ENCODE measurements around the gene EPB41L2. TPM values are rescaled to one million over a fixed set of nuclear protein-coding genes. Genes with fewer than 3 reads are reported as not detected.

The EPB41L2 gene
- total RNA-seq, 4 donors from 2014 or later: 58.8 to 105 (median 81.3) TPM

DNA sequence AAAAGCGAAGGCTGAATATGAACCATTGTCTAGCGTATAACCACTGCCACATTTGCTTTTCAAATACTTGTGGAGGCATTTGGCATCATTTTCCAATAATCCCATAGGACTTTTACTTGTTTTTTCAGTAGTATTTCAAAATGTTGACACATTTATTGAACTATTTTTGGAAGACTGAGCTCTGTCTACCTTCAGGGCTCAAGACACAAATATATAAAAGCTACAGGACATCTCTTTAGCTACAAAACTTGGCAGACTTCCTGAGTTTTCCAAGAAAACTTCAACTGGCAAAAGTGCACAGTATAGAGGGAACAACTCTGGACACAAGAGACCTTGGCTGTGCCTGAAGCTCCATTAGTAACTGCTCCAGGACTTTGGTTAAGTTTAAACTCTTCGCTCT is 13.4 kb downstream of the EPB41L2 start:
- no peak overlapping the region for H3K4me3 ChIP-seq (replicated peaks in 1 of 3)
- DNase-seq: no peak
- no peak overlapping the region for H3K27ac ChIP-seq
- TF ChIP-seq POLR2A (IDR thresholded peaks at IDR 0.05): no peak
- TF ChIP-seq, protein P1, sequence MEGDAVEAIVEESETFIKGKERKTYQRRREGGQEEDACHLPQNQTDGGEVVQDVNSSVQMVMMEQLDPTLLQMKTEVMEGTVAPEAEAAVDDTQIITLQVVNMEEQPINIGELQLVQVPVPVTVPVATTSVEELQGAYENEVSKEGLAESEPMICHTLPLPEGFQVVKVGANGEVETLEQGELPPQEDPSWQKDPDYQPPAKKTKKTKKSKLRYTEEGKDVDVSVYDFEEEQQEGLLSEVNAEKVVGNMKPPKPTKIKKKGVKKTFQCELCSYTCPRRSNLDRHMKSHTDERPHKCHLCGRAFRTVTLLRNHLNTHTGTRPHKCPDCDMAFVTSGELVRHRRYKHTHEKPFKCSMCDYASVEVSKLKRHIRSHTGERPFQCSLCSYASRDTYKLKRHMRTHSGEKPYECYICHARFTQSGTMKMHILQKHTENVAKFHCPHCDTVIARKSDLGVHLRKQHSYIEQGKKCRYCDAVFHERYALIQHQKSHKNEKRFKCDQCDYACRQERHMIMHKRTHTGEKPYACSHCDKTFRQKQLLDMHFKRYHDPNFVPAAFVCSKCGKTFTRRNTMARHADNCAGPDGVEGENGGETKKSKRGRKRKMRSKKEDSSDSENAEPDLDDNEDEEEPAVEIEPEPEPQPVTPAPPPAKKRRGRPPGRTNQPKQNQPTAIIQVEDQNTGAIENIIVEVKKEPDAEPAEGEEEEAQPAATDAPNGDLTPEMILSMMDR (IDR thresholded peaks at IDR 0.05): no peak
- 81 to 86% methylated on average over 3 of the region's 3 CpGs for whole genome bisulfite sequencing, 2 donors
- no peaks in the 10 kb centered on the region for H3K4me1 ChIP-seq
- no peaks in the 10 kb centered on the region for H3K9me3 ChIP-seq
- no peaks in the 10 kb centered on the region for H3K36me3 ChIP-seq
- intact Hi-C loops (cut with DNase I): no loop called here
- no peaks in the 10 kb centered on the region for H3K27me3 ChIP-seq

DNA sequence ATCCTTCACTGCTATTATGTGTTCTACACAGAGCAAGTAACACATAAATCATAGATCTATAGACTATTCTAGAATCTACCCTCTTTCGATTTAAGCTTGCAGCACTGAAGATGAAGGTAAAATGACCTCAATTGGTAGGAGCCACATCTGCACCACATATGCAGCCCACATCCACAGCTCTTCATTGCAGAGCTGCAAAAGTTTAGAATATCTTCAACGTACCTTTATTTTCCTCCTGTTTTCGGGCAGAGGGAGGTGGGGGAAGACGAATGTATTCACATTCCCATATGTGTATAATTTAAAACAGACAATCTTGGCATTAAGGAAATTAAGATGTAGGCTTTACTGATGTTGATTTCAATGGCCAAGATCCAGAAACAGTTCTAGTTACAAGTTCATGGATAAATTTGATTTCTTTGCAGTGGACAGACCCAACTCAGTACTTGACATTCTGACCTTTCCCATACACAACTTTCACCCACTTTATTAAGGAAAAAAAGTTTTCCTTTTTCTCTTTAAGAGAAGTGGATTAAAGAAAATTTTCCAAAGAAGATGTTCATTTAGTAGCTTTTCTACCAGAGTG is 14.0 kb downstream of the EPB41L2 start:
- H3K4me1 ChIP-seq: no peaks in the 10 kb centered on the region
- intact Hi-C loops (cut with DNase I): no loop called here
- TF ChIP-seq, protein P1 (IDR thresholded peaks at IDR 0.05): no peak
- no peak for TF ChIP-seq POLR2A (IDR thresholded peaks at IDR 0.05)
- DNase-seq: no peak
- H3K27me3 ChIP-seq: no peaks in the 10 kb centered on the region
- 84 to 88% methylated on average over 4 of the region's 4 CpGs for WGBS, 2 donors
- no peaks in the 10 kb centered on the region for H3K36me3 ChIP-seq
- no peaks in the 10 kb centered on the region for H3K9me3 ChIP-seq
- no peak overlapping the region for H3K4me3 ChIP-seq (replicated peaks in 1 of 3)
- H3K27ac ChIP-seq: no peak overlapping the region

DNA sequence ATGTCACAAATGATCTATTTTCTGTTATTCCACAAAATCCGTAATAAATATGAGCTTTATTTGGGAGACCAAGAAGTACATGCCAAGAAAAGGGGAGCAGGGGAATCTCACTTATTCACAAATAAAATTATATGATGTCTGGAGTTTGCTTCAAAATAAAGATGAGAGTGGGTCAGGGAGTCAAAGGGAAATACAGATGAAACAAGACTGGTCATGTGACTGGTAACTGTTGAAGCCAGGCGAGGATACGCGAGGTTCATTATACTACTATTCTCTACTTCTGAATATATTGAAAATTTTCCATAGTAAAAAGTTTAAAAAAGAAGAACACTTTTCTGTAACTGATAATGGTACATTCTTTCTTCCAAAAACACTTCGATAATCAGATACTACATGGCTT is 14.6 kb downstream of the EPB41L2 start:
- intact Hi-C loops (cut with DNase I): no loop called here
- Histone ChIP-seq H3K4me3 (replicated peaks in 1 of 3) (no peak overlapping the region), H3K9me3 (no peaks in the 10 kb centered on the region), H3K4me1 (no peaks in the 10 kb centered on the region), H3K27ac (no peak overlapping the region), H3K27me3 (no peaks in the 10 kb centered on the region), H3K36me3 (no peaks in the 10 kb centered on the region)
- TF ChIP-seq, protein P1 (IDR thresholded peaks at IDR 0.05): no peak
- TF ChIP-seq POLR2A (IDR thresholded peaks at IDR 0.05): no peak
- no peak for DNase-seq
- WGBS, 2 donors: 86 to 92% methylated on average over 5 of the region's 5 CpGs

DNA sequence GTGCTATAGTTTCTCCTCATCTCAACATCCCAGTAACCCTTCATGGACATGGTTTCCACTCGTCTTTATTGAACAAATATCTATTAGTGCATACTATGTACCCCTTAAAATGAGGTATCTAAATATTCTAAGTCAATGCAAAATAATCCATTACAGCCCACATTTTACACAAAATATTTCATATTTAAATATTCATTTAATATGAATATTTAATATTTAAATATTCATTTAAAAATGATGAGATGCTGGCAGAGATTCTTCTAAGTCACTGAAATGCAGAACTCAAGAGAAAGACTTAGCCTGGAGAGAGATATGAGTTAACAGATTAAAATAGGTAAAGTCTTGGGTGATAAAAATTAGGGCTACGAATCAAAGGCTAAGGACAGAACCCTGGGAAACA is 17.9 kb downstream of the EPB41L2 start:
- Histone ChIP-seq H3K9me3 (no peaks in the 10 kb centered on the region), H3K36me3 (no peaks in the 10 kb centered on the region), H3K27me3 (no peaks in the 10 kb centered on the region), H3K4me1 (no peaks in the 10 kb centered on the region), H3K4me3 (replicated peaks in 1 of 3) (no peak overlapping the region), H3K27ac (no peak overlapping the region)
- intact Hi-C loops (cut with DNase I): no loop called here
- 93 to 95% methylated on average over 2 of the region's 2 CpGs for WGBS, 2 donors
- TF ChIP-seq, protein P1 (IDR thresholded peaks at IDR 0.05): no peak
- TF ChIP-seq POLR2A (IDR thresholded peaks at IDR 0.05): no peak
- no peak for DNase-seq

DNA sequence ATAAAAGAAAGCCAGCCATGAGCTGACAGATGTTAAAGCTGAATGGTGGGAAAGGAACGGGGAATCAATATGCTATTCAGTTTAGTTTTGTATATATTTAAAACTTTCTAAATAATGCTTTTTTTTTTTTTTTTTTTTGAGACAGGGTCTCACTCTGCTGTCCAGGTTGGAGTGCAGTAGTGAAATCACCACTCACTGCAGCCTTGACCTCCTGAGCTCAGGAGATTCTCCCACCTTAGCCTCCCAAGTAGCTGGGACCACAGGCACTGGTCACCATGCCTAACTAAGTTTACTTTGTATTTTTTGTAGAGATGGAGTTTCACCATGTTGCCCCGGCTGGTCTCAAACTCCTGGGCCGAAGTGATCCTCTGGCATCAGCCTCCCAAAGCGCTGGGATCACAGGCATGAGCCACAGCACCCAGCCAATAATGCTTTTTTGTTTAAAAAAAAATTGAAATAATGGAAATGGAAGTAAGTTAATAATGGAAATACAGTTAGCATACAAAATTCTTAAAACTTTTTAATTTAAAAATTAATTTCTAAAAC is 19.1 kb downstream of the EPB41L2 start:
- Histone ChIP-seq H3K4me1 (no peaks in the 10 kb centered on the region), H3K4me3 (replicated peaks in 1 of 3) (no peak overlapping the region), H3K27ac (no peak overlapping the region), H3K27me3 (no peaks in the 10 kb centered on the region), H3K9me3 (no peaks in the 10 kb centered on the region), H3K36me3 (no peaks in the 10 kb centered on the region)
- 84% methylated on average over 4 of the region's 4 CpGs for WGBS, 2 donors
- DNase-seq: no peak
- TF ChIP-seq, protein P1 (IDR thresholded peaks at IDR 0.05): no peak
- no peak for TF ChIP-seq POLR2A (IDR thresholded peaks at IDR 0.05)
- intact Hi-C loops (cut with DNase I): no loop called here
